H9 (cell line): Measurements from ENCODE around the gene PICALM. TPM values are rescaled to one million over a fixed set of nuclear protein-coding genes. Genes with fewer than 3 reads are reported as not detected.

ENCODE experiments used
- DNase-seq: peaks from one replicate; pipeline ENCODE4 v3.0.0-alpha.2; 2017
- H2AFZ ChIP-seq: one replicate; pipeline ENCODE4 v1.6.1; 2013; ENCODE audit warnings: mild to moderate bottlenecking, low read length, control low read depth, moderate library complexity
- H2AK5ac ChIP-seq: 2 replicates; pipeline ENCODE4 v1.6.1; 2013; ENCODE audit warnings: low read length, control low read depth, mixed read lengths; ENCODE audit not compliant: insufficient read length
- H2BK120ac ChIP-seq: one replicate; pipeline ENCODE4 v1.6.1; 2013; ENCODE audit warnings: low read depth, mild to moderate bottlenecking, low read length, control low read depth, inconsistent platforms; ENCODE audit not compliant: poor library complexity, severe bottlenecking
- H2BK12ac ChIP-seq: 2 replicates; pipeline ENCODE4 v1.6.1; 2013; ENCODE audit warnings: low read length, control low read depth, mixed read lengths, low read depth; ENCODE audit not compliant: insufficient read length
- H2BK15ac ChIP-seq: 2 replicates; pipeline ENCODE4 v1.6.1; 2013; ENCODE audit warnings: low read depth, low read length, control low read depth
- H2BK20ac ChIP-seq: one replicate; pipeline ENCODE4 v1.6.1; 2013; ENCODE audit warnings: low read depth, mild to moderate bottlenecking, low read length, control low read depth, inconsistent platforms; ENCODE audit not compliant: poor library complexity, severe bottlenecking
- H2BK5ac ChIP-seq: 2 replicates; pipeline ENCODE4 v1.6.1; 2013; ENCODE audit warnings: low read length, control low read depth, mixed read lengths; ENCODE audit not compliant: insufficient read length
- H3K14ac ChIP-seq: 2 replicates; pipeline ENCODE4 v1.6.1; 2013; ENCODE audit warnings: low read length, control low read depth; ENCODE audit not compliant: insufficient read depth
- H3K18ac ChIP-seq: 2 replicates; pipeline ENCODE4 v1.6.1; 2013; ENCODE audit warnings: low read depth, mild to moderate bottlenecking, mixed read lengths, low read length, control low read depth; ENCODE audit not compliant: insufficient read length
- H3K23ac ChIP-seq: 2 replicates; pipeline ENCODE4 v1.6.1; 2013; ENCODE audit warnings: low read length, control low read depth, mixed read lengths, low read depth; ENCODE audit not compliant: insufficient read length
- H3K23me2 ChIP-seq: 2 replicates; pipeline ENCODE4 v1.6.1; 2013; ENCODE audit warnings: low read depth, mild to moderate bottlenecking, mixed read lengths, low read length, control low read depth; ENCODE audit not compliant: insufficient read length, poor library complexity, severe bottlenecking
- H3K27ac ChIP-seq: 2 replicates; pipeline ENCODE4 v1.5.1; 2013; ENCODE audit warnings: low read length, control low read depth, mixed read lengths, low read depth; ENCODE audit not compliant: insufficient read length
- H3K27me3 ChIP-seq: 2 replicates; pipeline ENCODE4 v1.6.1; 2013; ENCODE audit warnings: low read length, control low read depth, inconsistent platforms; ENCODE audit not compliant: insufficient read depth
- H3K4ac ChIP-seq: 2 replicates; pipeline ENCODE4 v1.6.1; 2013; ENCODE audit warnings: low read depth, mild to moderate bottlenecking, control low read depth, inconsistent platforms, low read length, moderate library complexity
- H3K4me1 ChIP-seq: 2 replicates; pipeline ENCODE4 v1.6.1; 2013; ENCODE audit warnings: low read length, control low read depth, inconsistent platforms; ENCODE audit not compliant: insufficient read depth
- H3K4me2 ChIP-seq: 2 replicates; pipeline ENCODE4 v1.6.1; 2013; ENCODE audit warnings: low read length, control low read depth, mixed read lengths; ENCODE audit not compliant: insufficient read length, insufficient read depth
- H3K56ac ChIP-seq: 2 replicates; pipeline ENCODE4 v1.6.1; 2013; ENCODE audit warnings: low read depth, mild to moderate bottlenecking, mixed read lengths, low read length, control low read depth; ENCODE audit not compliant: insufficient read length
- H3K79me1 ChIP-seq: 2 replicates; pipeline ENCODE4 v1.6.1; 2013; ENCODE audit warnings: low read depth, mild to moderate bottlenecking, moderate library complexity, low read length, control low read depth, inconsistent platforms; ENCODE audit not compliant: insufficient read depth, poor library complexity, severe bottlenecking
- H3K79me2 ChIP-seq: 2 replicates; pipeline ENCODE4 v1.6.1; 2013; ENCODE audit warnings: low read length, control low read depth, inconsistent platforms; ENCODE audit not compliant: insufficient read depth
- H3K9ac ChIP-seq: 2 replicates; pipeline ENCODE4 v1.6.1; 2013; ENCODE audit warnings: low read length, control low read depth, mixed read lengths; ENCODE audit not compliant: insufficient read length; ENCODE audit errors: extremely low read depth
- H3K9me3 ChIP-seq: one replicate; pipeline ENCODE4 v1.6.1; 2013; ENCODE audit warnings: low read depth, low read length, inconsistent platforms; ENCODE audit not compliant: control insufficient read depth
- H3T11ph ChIP-seq: one replicate; pipeline ENCODE4 v1.6.1; 2013; ENCODE audit warnings: mild to moderate bottlenecking, low read length, control low read depth, inconsistent platforms
- H4K20me1 ChIP-seq: one replicate; pipeline ENCODE4 v1.6.1; 2013; ENCODE audit not compliant: control insufficient read depth, insufficient read length, insufficient read depth
- H4K5ac ChIP-seq: 2 replicates; pipeline ENCODE4 v1.6.1; 2013; ENCODE audit warnings: low read depth, mild to moderate bottlenecking, mixed read lengths, low read length, control low read depth; ENCODE audit not compliant: insufficient read length
- H4K8ac ChIP-seq: replicated peaks from 2 replicates; pipeline ENCODE4 v1.6.1; 2013; ENCODE audit warnings: low read length, control low read depth, mixed read lengths, low read depth; ENCODE audit not compliant: insufficient read length
- H4K91ac ChIP-seq: 2 replicates; pipeline ENCODE4 v1.6.1; 2013; ENCODE audit warnings: low read depth, mild to moderate bottlenecking, moderate library complexity, mixed read lengths, low read length, control low read depth; ENCODE audit not compliant: insufficient read length
- H3K27ac Mint-ChIP-seq, 3 experiments: 2 replicates in 2 of 3; 3 replicates in 1 of 3; pipeline ENCODE4 v1.8.0; 2020 to 2021; ENCODE audit warnings: mixed read lengths in 3 of 3, mild to moderate bottlenecking in 1 of 3, moderate library complexity in 1 of 3
- H3K27me3 Mint-ChIP-seq: 2 replicates; pipeline ENCODE4 v1.8.0; 2021; ENCODE audit warnings: low read depth, mild to moderate bottlenecking, moderate library complexity, mixed read lengths
- H3K36me3 Mint-ChIP-seq, 3 experiments: 2 replicates in 2 of 3; 3 replicates in 1 of 3; pipeline ENCODE4 v1.8.0; 2020 to 2021; ENCODE audit warnings: low read depth in 3 of 3, mixed read lengths in 3 of 3; ENCODE audit not compliant: insufficient read depth in 1 of 3
- H3K4me1 Mint-ChIP-seq, 2 experiments: 2 replicates each; pipeline ENCODE4 v1.8.0; 2020; ENCODE audit warnings: mixed read lengths in 2 of 2
- H3K4me3 Mint-ChIP-seq, 2 experiments: 2 replicates in 1 of 2; 3 replicates in 1 of 2; pipeline ENCODE4 v1.8.0; 2020 to 2021; ENCODE audit warnings: mild to moderate bottlenecking in 2 of 2, mixed read lengths in 2 of 2, moderate library complexity in 1 of 2
- H3K9me3 Mint-ChIP-seq, 2 experiments: 2 replicates in 1 of 2; 3 replicates in 1 of 2; pipeline ENCODE4 v1.8.0; 2020; ENCODE audit warnings: mild to moderate bottlenecking in 2 of 2, mixed read lengths in 2 of 2, moderate library complexity in 1 of 2
- CTCF ChIP-seq: fragments of 200-600 bp; sonication (generic); conservative IDR thresholded peaks from 3 replicates; pipeline ENCODE4 v1.8.0; 2021; ENCODE audit warnings: antibody characterized with exemption, mild to moderate bottlenecking
- WGBS: extraction: QIAGEN DNeasy Blood & Tissue Kit; methylation state at CpG from one replicate; pipeline ENCODE4 v1.1.7; 2013; ENCODE audit warnings: missing lambda C conversion rate, low lambda C conversion rate, mixed read lengths; ENCODE audit not compliant: insufficient read length; ENCODE audit errors: extremely low coverage; 5-methylcytosine and 5-hydroxymethylcytosine counted together
- total RNA-seq: library from RNA; stranded (reverse); gene quantifications from 2 replicates; pipeline ENCODE4 v1.2.1, GENCODE V29; 2021

PICALM gene
- total RNA-seq, 1 experiment from 2014 or later: 76.4 TPM

GRCh38 chr11:86101493-86101892, 32.6 kb upstream of the PICALM start:
- no peaks in the 10 kb centered on the region for H3K79me2 ChIP-seq
- H3K56ac ChIP-seq: no peak overlapping the region
- no peak for TF ChIP-seq CTCF
- H2BK20ac ChIP-seq: no peak overlapping the region
- H2BK15ac ChIP-seq: no peak overlapping the region
- no peak overlapping the region for H2BK12ac ChIP-seq
- DNase-seq: no peak
- no peaks in the 10 kb centered on the region for H3K4me1 Mint-ChIP-seq
- H2AK5ac ChIP-seq: no peak overlapping the region
- no peaks in the 10 kb centered on the region for H4K20me1 ChIP-seq
- H3K9ac ChIP-seq: no peak overlapping the region
- no peak overlapping the region for H3K27ac ChIP-seq
- H3K27me3 Mint-ChIP-seq: no peaks in the 10 kb centered on the region; the same call in 1 of the 2 replicates
- no peak overlapping the region for H2AFZ ChIP-seq
- no peaks in the 10 kb centered on the region for H3K23me2 ChIP-seq
- WGBS: no CpG with 5 or more reads among the region's 5 CpGs
- H2BK120ac ChIP-seq: no peak overlapping the region
- H3K27me3 ChIP-seq: no peaks in the 10 kb centered on the region
- no peak overlapping the region for H4K5ac ChIP-seq
- peaks cover 3% of the 10 kb centered on the region in 2 experiments; a peak in 2 of 5 replicates for H3K9me3 Mint-ChIP-seq
- no peak overlapping the region for H4K8ac ChIP-seq
- no peak overlapping the region for H3K4me3 Mint-ChIP-seq
- H3K23ac ChIP-seq: no peak overlapping the region
- H2BK5ac ChIP-seq: no peak overlapping the region
- no peaks in the 10 kb centered on the region for H3K36me3 Mint-ChIP-seq
- H3T11ph ChIP-seq: no peak overlapping the region
- H3K4ac ChIP-seq: no peak overlapping the region
- no peak overlapping the region for H3K14ac ChIP-seq
- no peak overlapping the region for H4K91ac ChIP-seq
- H3K27ac Mint-ChIP-seq: no peak overlapping the region
- no peaks in the 10 kb centered on the region for H3K4me1 ChIP-seq
- H3K9me3 ChIP-seq: no peaks in the 10 kb centered on the region
- no peaks in the 10 kb centered on the region for H3K79me1 ChIP-seq
- no peak overlapping the region for H3K4me2 ChIP-seq
- H3K18ac ChIP-seq: no peak overlapping the region
